K562 (cell line): ENCODE measurements around the gene USP27X. TPM values are rescaled to one million over a fixed set of nuclear protein-coding genes. Genes with fewer than 3 reads are reported as not detected.

Experiments used
- ATAC-seq: fragments of 200-7000 bp; cut with Tn5 transposase; 3 replicates; pipeline ENCODE4 v1.9.1; 2020; ENCODE audit warnings: moderate library complexity
- BruUV-seq: library from RNA; stranded (reverse); fragments of 400-500 nt; replicated peaks from 2 replicates; lab custom pipeline; 2021; lab: Mats Ljungman, UMichigan
- CTCF ChIA-PET: fragments of 300-600 bp; formaldehyde crosslinking; extraction: SDS; loops from one replicate; lab custom pipeline; 2021; ENCODE audit warnings: low intra/inter-chr PET ratio; lab: Yijun Ruan, JAX
- POLR2A ChIA-PET: fragments of 300-600, 350-650 bp; sonication (Branson Sonifier 250); formaldehyde crosslinking; extraction: SDS; loops from one replicate; lab custom pipeline; 2021; ENCODE audit warnings: antibody characterized with exemption, inconsistent platforms; lab: Yijun Ruan, JAX
- DNase-seq, 4 experiments: peaks; one replicate each; pipeline versions ENCODE4 v3.0.0 to v3.0.0-alpha.2; 2011 to 2018; ENCODE audit warnings: low spot score in 3 of 4, mixed read lengths in 3 of 4; ENCODE audit errors: extremely low read depth in 1 of 4
- FAIRE-seq: peaks from 2 replicates; lab custom pipeline; 2011; peaks lifted over from hg19 to GRCh38; lab: Jason Lieb, UNC
- H2AFZ ChIP-seq: 2 replicates; pipeline ENCODE4 v1.6.0; 2011; ENCODE audit warnings: low read depth, low read length, control low read depth, inconsistent platforms
- H3K27ac ChIP-seq: fragments of 200-600 bp; 3 replicates; pipeline ENCODE4 v1.8.0; 2011; ENCODE audit warnings: low read depth, mild to moderate bottlenecking, control low read depth, inconsistent platforms, low read length, moderate library complexity, mixed read lengths; ENCODE audit errors: extremely low read depth
- H3K27me3 ChIP-seq, 2 experiments: fragments of 300-600 bp in 1 of 2; 2 replicates in 1 of 2; 3 replicates in 1 of 2; pipeline versions ENCODE4 v1.6.0 to v1.8.0; 2011; ENCODE audit warnings: inconsistent platforms in 2 of 2, low read length in 2 of 2, mild to moderate bottlenecking in 1 of 2, mixed read lengths in 1 of 2, moderate library complexity in 1 of 2; ENCODE audit not compliant: control insufficient read depth in 2 of 2, insufficient read depth in 2 of 2
- H3K36me3 ChIP-seq: fragments of 300-600 bp; 3 replicates; pipeline ENCODE4 v1.8.0; 2011; ENCODE audit warnings: mild to moderate bottlenecking, low read length, inconsistent platforms; ENCODE audit not compliant: control insufficient read depth, insufficient read depth
- H3K4me1 ChIP-seq, 2 experiments: fragments of 200-600 bp in 1 of 2; replicated peaks in 1 of 2; 2 replicates in 1 of 2; 3 replicates in 1 of 2; pipeline versions ENCODE4 v1.5.1 to v1.8.0; 2011; ENCODE audit warnings: inconsistent platforms in 2 of 2, low read length in 2 of 2, mild to moderate bottlenecking in 1 of 2, mixed read lengths in 1 of 2, moderate library complexity in 1 of 2; ENCODE audit not compliant: control insufficient read depth in 2 of 2, insufficient read depth in 2 of 2
- H3K4me2 ChIP-seq: 2 replicates; pipeline ENCODE4 v1.6.1; 2011; ENCODE audit warnings: low read length, control low read depth, inconsistent platforms, mixed read lengths; ENCODE audit not compliant: insufficient read depth
- H3K4me3 ChIP-seq: fragments of 200-600 bp; sonication (generic), shearing (Covaris generic); 2 replicates; pipeline ENCODE4 v1.5.1; 2016; ENCODE audit warnings: control low read depth, inconsistent platforms
- H3K79me2 ChIP-seq: fragments of 200-600 bp; 3 replicates; pipeline ENCODE4 v1.8.0; 2011; ENCODE audit warnings: low read length, inconsistent platforms; ENCODE audit not compliant: control insufficient read depth, insufficient read depth
- H3K9ac ChIP-seq, 2 experiments: 2 replicates each; pipeline versions ENCODE4 v1.6.0 to v1.6.1; 2011; ENCODE audit warnings: low read depth in 2 of 2, low read length in 2 of 2, control low read depth in 1 of 2, inconsistent platforms in 1 of 2, mild to moderate bottlenecking in 1 of 2, mixed read lengths in 1 of 2; ENCODE audit not compliant: insufficient read depth in 1 of 2
- H3K9me1 ChIP-seq: one replicate; pipeline ENCODE4 v1.6.0; 2011; ENCODE audit warnings: inconsistent platforms, mild to moderate bottlenecking, low read length, moderate library complexity; ENCODE audit not compliant: control insufficient read depth, insufficient read depth
- H3K9me3 ChIP-seq: replicated peaks from 2 replicates; pipeline ENCODE4 v1.5.1; 2011; ENCODE audit warnings: low read depth, low read length, inconsistent platforms; ENCODE audit not compliant: control insufficient read depth, insufficient read depth
- H4K20me1 ChIP-seq: replicated peaks from 2 replicates; pipeline ENCODE4 v1.6.1; 2011; ENCODE audit warnings: low read length, inconsistent platforms, mixed read lengths; ENCODE audit not compliant: control insufficient read depth, insufficient read depth
- IFI16 ChIP-seq: fragments of 250-450 bp; sonication (Bioruptor Pico); IDR thresholded peaks from 2 replicates; pipeline ENCODE4 v2.1.2; 2022; ENCODE audit warnings: mild to moderate bottlenecking, inconsistent platforms
- ILK ChIP-seq: fragments of 450-650 bp; IDR thresholded peaks from 2 replicates; pipeline ENCODE4 v1.6.1; 2016; ENCODE audit warnings: missing genetic modification characterization, low read depth, mild to moderate bottlenecking, missing compliant biosample characterization, moderate library complexity, borderline replicate concordance
- NFIC ChIP-seq: fragments of 450-650 bp; IDR thresholded peaks from 2 replicates; pipeline ENCODE4 v1.6.1; 2017; ENCODE audit warnings: mild to moderate bottlenecking, inconsistent platforms
- RAD21 ChIP-seq, 2 experiments: fragments of 250-450 bp in 1 of 2; fragments of 450-650 bp in 1 of 2; sonication (Bioruptor Pico) in 1 of 2; formaldehyde crosslinking in 1 of 2; IDR thresholded peaks in 1 of 2; conservative IDR thresholded peaks in 1 of 2; 2 replicates each; pipeline versions ENCODE4 v1.4.0 to v1.8.0; 2020 to 2022; ENCODE audit warnings: mild to moderate bottlenecking in 2 of 2, moderate library complexity in 1 of 2
- RB1 ChIP-seq: fragments of 450-650 bp; IDR thresholded peaks from 2 replicates; pipeline ENCODE4 v1.6.1; 2017; ENCODE audit warnings: low read depth, mild to moderate bottlenecking
- VEZF1 ChIP-seq: fragments of 200-800 bp; sonication (Bioruptor generic); IDR thresholded peaks from 2 replicates; pipeline ENCODE4 v1.6.1; 2017; ENCODE audit warnings: missing genetic modification characterization, missing compliant biosample characterization
- ZBTB7A ChIP-seq: IDR thresholded peaks from 2 replicates; pipeline ENCODE4 v1.6.1; 2011; ENCODE audit warnings: low read depth, mild to moderate bottlenecking, low read length, moderate library complexity, borderline replicate concordance; ENCODE audit not compliant: control insufficient read depth
- WGBS: fragments of 100-300 bp; shearing (Covaris generic); methylation state at CpG from one replicate; pipeline ENCODE4 v1.1.6; 2016; ENCODE audit warnings: low coverage, mixed read lengths; ENCODE audit not compliant: insufficient coverage; ENCODE audit errors: missing lambda C conversion rate; 5-methylcytosine and 5-hydroxymethylcytosine counted together
- in situ Hi-C: fragments of 300-500 bp; cut with MboI; formaldehyde crosslinking; loops from 4 replicates; pipeline ENCODE4 v1.15.0; 2018; ENCODE audit warnings: inconsistent platforms, mixed read lengths
- intact Hi-C: fragments of 100-400 bp; cut with micrococcal nuclease; formaldehyde crosslinking; loops from 2 replicates; pipeline ENCODE4 v1.14.2; 2022
- polyA plus RNA-seq, 8 experiments: library from polyadenylated mRNA; depleted of rRNA in 4 of 8; stranded (reverse) in 5 of 8; unstranded in 3 of 8; fragments of >200 nt; fragmentation: Nextera tagmentation in 2 of 8; fragmentation: Illumina TruSeq in 1 of 8; extraction: Ambion mirVana in 2 of 8; extraction: Trizol in 1 of 8; gene quantifications; 2 replicates each; pipeline versions ENCODE4 v1.2.1 to v1.2.3, GENCODE V29; 2011 to 2014; ENCODE audit warnings: inconsistent platforms in 1 of 8, missing spikeins in 1 of 8
- total RNA-seq, 7 experiments: library from RNA; depleted of rRNA in 6 of 7; stranded (reverse); fragments of >200 nt in 6 of 7; fragmentation: Illumina TruSeq in 2 of 7; extraction: Trizol in 2 of 7; gene quantifications; 2 replicates each; pipeline versions ENCODE4 v1.2.1 to v1.2.3, GENCODE V29; 2011 to 2021; ENCODE audit warnings: low replicate concordance in 1 of 7
- TF ChIP-seq, protein P1 (sequence below), 3 experiments: IDR thresholded peaks in 2 of 3; conservative IDR thresholded peaks in 1 of 3; 2 replicates each; pipeline ENCODE4 v1.5.1; 2011 to 2012; ENCODE audit warnings: low read length in 3 of 3, mild to moderate bottlenecking in 3 of 3, control low read depth in 2 of 3, improper control_type of control experiment in 1 of 3, inconsistent platforms in 1 of 3, low read depth in 1 of 3, mixed read lengths in 1 of 3, moderate library complexity in 1 of 3; ENCODE audit not compliant: insufficient read depth in 2 of 3

The USP27X gene
- total and polyA plus RNA-seq, 9 of the 15 experiments (the other 6 are each of a cell fraction or from before 2014, with no cell fraction given) = 0.15 to 4.7 (median 1.6) TPM

GRCh38 chrX:49919617-49920016, 40.3 kb downstream of the USP27X start:
- Histone ChIP-seq H3K27ac (no peak overlapping the region), H2AFZ (no peak overlapping the region), H3K9me3 (no peaks in the 10 kb centered on the region), H4K20me1 (no peaks in the 10 kb centered on the region; the same call in 1 of the 2 replicates), H3K4me2 (no peak overlapping the region), H3K27me3 (no peaks in the 10 kb centered on the region), H3K9me1 (no peaks in the 10 kb centered on the region), H3K36me3 (no peaks in the 10 kb centered on the region), H3K79me2 (peaks cover 9% of the 10 kb centered on the region; the same call in 1 of the 3 replicates), H3K4me1 (peaks cover 4 to 6% of the 10 kb centered on the region in 2 experiments; a peak in 4 of 5 replicates), H3K4me3 (no peak overlapping the region), H3K9ac (no peak overlapping the region)
- BruUV-seq = no TSS peak
- no peak for ATAC-seq
- POLR2A ChIA-PET = interaction anchor here (0.6 kb wide), 1 partner anchor 83 kb away, joined by 4 read pairs; no protein-coding TSS in a partner anchor
- TF ChIP-seq, protein P1, sequence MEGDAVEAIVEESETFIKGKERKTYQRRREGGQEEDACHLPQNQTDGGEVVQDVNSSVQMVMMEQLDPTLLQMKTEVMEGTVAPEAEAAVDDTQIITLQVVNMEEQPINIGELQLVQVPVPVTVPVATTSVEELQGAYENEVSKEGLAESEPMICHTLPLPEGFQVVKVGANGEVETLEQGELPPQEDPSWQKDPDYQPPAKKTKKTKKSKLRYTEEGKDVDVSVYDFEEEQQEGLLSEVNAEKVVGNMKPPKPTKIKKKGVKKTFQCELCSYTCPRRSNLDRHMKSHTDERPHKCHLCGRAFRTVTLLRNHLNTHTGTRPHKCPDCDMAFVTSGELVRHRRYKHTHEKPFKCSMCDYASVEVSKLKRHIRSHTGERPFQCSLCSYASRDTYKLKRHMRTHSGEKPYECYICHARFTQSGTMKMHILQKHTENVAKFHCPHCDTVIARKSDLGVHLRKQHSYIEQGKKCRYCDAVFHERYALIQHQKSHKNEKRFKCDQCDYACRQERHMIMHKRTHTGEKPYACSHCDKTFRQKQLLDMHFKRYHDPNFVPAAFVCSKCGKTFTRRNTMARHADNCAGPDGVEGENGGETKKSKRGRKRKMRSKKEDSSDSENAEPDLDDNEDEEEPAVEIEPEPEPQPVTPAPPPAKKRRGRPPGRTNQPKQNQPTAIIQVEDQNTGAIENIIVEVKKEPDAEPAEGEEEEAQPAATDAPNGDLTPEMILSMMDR (IDR thresholded peaks at IDR 0.05 in 2 of 3, conservative IDR thresholded peaks at IDR 0.05 in 1 of 3; ENCODE audit: insufficient read depth in 2 of 3, low read depth in 1 of 3, low read length in 3 of 3) = peak; percentile 68 to 80 (median 69)
- TF ChIP-seq RB1 (0 out of 2 replicates have a peak, but pooled peaks have one; percentile 28), ZBTB7A (peak; percentile 62), ILK (tag) (no peak), RAD21 (CRISPR knock-in tag; conservative IDR thresholded peaks at IDR 0.05 in 1 of 2, IDR thresholded peaks at IDR 0.05 in 1 of 2) (peak in 1 of 2 experiments; percentile 45; a peak in 3 of 4 replicates), NFIC (peak; percentile 24; the same call in 1 of the 2 replicates), VEZF1 (CRISPR knock-in tag) (peak; percentile 45; the same call in 1 of the 2 replicates), IFI16 (CRISPR knock-in tag) (no peak)
- DNase-seq = peak; percentile 47 to 57 (median 56)
- peak; percentile 68 for FAIRE-seq
- in situ Hi-C loops (loop anchor here (10.0 to 25.0 kb wide), 3 partner anchors 175 to 1282 kb away; partner anchors contain the start of genes AKAP4 and CCNB3), intact Hi-C loops (loop anchor here (5.0 to 10.0 kb wide), 2 partner anchors 157 to 525 kb away; no protein-coding TSS in a partner anchor)
- CTCF ChIA-PET = interaction anchor here (0.7 to 0.8 kb wide), 2 partner anchors 158 to 285 kb away, joined by 3 to 5 read pairs; partner anchors contain the start of gene CCNB3
- 5% methylated on average over 5 of the region's 8 CpGs for WGBS
